ENCODE measurements around the gene EFNA2.
A peak's percentile ranks its signal among the peaks of the same experiment; 100 is the strongest.
"Not testable (repeated sequence)": the region's sequence is repeated elsewhere in the genome, so short reads cannot be mapped to it uniquely, and the experiment has no call there.

EFNA2 gene

DNA sequence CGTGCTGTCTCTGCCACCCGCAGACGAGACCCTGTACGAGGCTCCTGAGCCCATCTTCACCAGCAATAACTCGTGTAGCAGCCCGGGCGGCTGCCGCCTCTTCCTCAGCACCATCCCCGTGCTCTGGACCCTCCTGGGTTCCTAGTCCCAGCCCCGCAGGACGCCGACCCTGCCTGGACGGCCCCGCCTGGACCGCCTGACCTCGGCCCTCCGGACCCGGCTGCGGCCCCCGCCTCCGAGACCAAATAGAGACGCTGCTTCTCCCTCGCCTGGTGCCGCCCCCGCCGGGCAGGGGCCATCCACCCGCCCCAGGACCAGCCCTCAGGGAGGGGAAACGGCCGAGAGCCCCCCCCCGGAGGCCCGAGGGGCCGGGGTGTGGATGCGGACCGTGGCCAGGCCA lies 14.1 kb downstream of the EFNA2 start:
- H4K20me1 ChIP-seq: peaks cover 0 to 11% (median 4%) of the 10 kb centered on the region in 11 experiments; a peak in 5 of 22 replicates
- H3K4me1 ChIP-seq: peaks cover 0 to 19% (median 15%) of the 10 kb centered on the region in 10 experiments; a peak in 17 of 20 replicates
- H3K4me2 ChIP-seq: no peak overlapping the region
- H3K36me3 ChIP-seq: no peaks in the 10 kb centered on the region
- peaks cover 0 to 21% (median 11%) of the 10 kb centered on the region in 11 experiments; a peak in 17 of 22 replicates for H3K27me3 ChIP-seq
- no peaks in the 10 kb centered on the region for H3K9me3 ChIP-seq (replicated peaks in 1 of 11)
- no peak overlapping the region for H3K9ac ChIP-seq
- no peak overlapping the region for H3K27ac ChIP-seq
- no peak overlapping the region for H3K4me3 ChIP-seq
- TF ChIP-seq Cebpa-rat (IDR thresholded peaks at IDR 0.05): no peak

- Histone ChIP-seq H3K4me2 (no peak overlapping the region), H3K4me1 (peaks cover 0 to 12% (median 7%) of the 10 kb centered on the region in 10 experiments; a peak in 13 of 20 replicates), H3K4me3 (no peak overlapping the region), H3K27me3 (peaks cover 0 to 12% (median 5%) of the 10 kb centered on the region in 11 experiments; a peak in 9 of 22 replicates), H3K27ac (no peak overlapping the region), H3K9me3 (replicated peaks in 1 of 11) (no peaks in the 10 kb centered on the region), H4K20me1 (peaks cover 0 to 11% (median 0%) of the 10 kb centered on the region in 11 experiments; a peak in 3 of 22 replicates), H3K36me3 (no peaks in the 10 kb centered on the region), H3K9ac (no peak overlapping the region)
- no peak for TF ChIP-seq Cebpa-rat (IDR thresholded peaks at IDR 0.05)
Observed at GRCh38 chr19:1300744-1301490, 15.2 kb downstream of the EFNA2 start.

GRCh38 chr19:1302533-1303239 lies 17.0 kb downstream of the EFNA2 start:
- Histone ChIP-seq H4K20me1 (no peaks in the 10 kb centered on the region; a peak in 1 of 22 replicates), H3K4me3 (no peak overlapping the region), H3K4me2 (no peak overlapping the region), H3K9ac (0 out of 22 replicates have a peak overlapping the region, but pooled peaks of 1 of the 11 experiments have one; percentile 26), H3K4me1 (peaks cover 0 to 10% (median 0%) of the 10 kb centered on the region in 10 experiments; a peak in 6 of 20 replicates), H3K27me3 (no peaks in the 10 kb centered on the region), H3K9me3 (replicated peaks in 1 of 11) (no peaks in the 10 kb centered on the region), H3K36me3 (no peaks in the 10 kb centered on the region), H3K27ac (no peak overlapping the region)
- TF ChIP-seq Cebpa-rat (IDR thresholded peaks at IDR 0.05): no peak

GRCh38 chr19:1304197-1304924 lies 18.7 kb downstream of the EFNA2 start:
- H3K36me3 ChIP-seq: no peaks in the 10 kb centered on the region

DNA sequence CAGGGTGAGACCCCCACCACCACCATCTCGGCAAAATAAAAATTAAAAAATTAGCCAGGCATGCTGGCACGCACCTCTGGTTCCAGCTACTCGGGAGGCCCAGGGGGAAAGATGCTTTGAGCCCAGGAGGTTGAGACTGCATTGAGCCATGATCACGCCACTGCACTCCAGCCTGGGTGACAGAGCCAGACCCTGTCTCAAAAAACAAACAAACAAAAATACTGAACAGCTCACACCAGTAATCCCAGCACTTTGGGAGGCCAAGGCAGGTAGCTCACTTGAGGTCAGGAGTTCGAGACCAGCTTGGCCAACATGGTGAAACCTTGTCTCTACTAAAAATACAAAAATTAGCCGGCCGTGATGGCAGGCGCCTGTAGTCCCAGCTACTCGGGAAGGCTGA lies 19.7 kb downstream of the EFNA2 start:
- not testable (repeated sequence) for H4K20me1 ChIP-seq; H3K9ac ChIP-seq; H3K9me3 ChIP-seq (replicated peaks in 1 of 11); H3K4me3 ChIP-seq; H3K36me3 ChIP-seq; H3K27ac ChIP-seq; H3K27me3 ChIP-seq
- H3K4me1 ChIP-seq: peaks cover 0 to 27% (median 15%) of the 10 kb centered on the region in 10 experiments; a peak in 14 of 20 replicates
- H3K4me2 ChIP-seq: peak overlapping the region in 1 of 11 experiments; percentile 3; a peak in 1 of 22 replicates

More at GRCh38 chr19:1304197-1304924, 18.7 kb downstream of the EFNA2 start:
- H3K27ac ChIP-seq: no peak overlapping the region
- TF ChIP-seq Cebpa-rat (IDR thresholded peaks at IDR 0.05): no peak
- H3K4me2 ChIP-seq: no peak overlapping the region
- H3K4me1 ChIP-seq: peaks cover 0 to 21% (median 10%) of the 10 kb centered on the region in 10 experiments; a peak in 14 of 20 replicates
- no peak overlapping the region for H3K4me3 ChIP-seq
- no peaks in the 10 kb centered on the region for H3K27me3 ChIP-seq
- H3K9ac ChIP-seq: no peak overlapping the region
- H3K9me3 ChIP-seq (replicated peaks in 1 of 11): no peaks in the 10 kb centered on the region
- no peaks in the 10 kb centered on the region; a peak in 2 of 22 replicates for H4K20me1 ChIP-seq

- H3K27ac ChIP-seq: no peak overlapping the region
- no peaks in the 10 kb centered on the region for H3K9me3 ChIP-seq (replicated peaks in 1 of 11)
- H4K20me1 ChIP-seq: peaks cover 0 to 11% (median 0%) of the 10 kb centered on the region in 11 experiments; a peak in 4 of 22 replicates
- no peak overlapping the region for H3K9ac ChIP-seq
- no peak overlapping the region for H3K4me3 ChIP-seq
- peaks cover 8 to 46% (median 32%) of the 10 kb centered on the region in 10 experiments; a peak in 19 of 20 replicates for H3K4me1 ChIP-seq
- H3K4me2 ChIP-seq: no peak overlapping the region
- no peak for TF ChIP-seq Cebpa-rat (IDR thresholded peaks at IDR 0.05)
- peaks cover 0 to 21% (median 0%) of the 10 kb centered on the region in 11 experiments; a peak in 9 of 22 replicates for H3K27me3 ChIP-seq
- H3K36me3 ChIP-seq: no peaks in the 10 kb centered on the region
Observed at GRCh38 chr19:1307320-1307719, 21.6 kb downstream of the EFNA2 start.

DNA sequence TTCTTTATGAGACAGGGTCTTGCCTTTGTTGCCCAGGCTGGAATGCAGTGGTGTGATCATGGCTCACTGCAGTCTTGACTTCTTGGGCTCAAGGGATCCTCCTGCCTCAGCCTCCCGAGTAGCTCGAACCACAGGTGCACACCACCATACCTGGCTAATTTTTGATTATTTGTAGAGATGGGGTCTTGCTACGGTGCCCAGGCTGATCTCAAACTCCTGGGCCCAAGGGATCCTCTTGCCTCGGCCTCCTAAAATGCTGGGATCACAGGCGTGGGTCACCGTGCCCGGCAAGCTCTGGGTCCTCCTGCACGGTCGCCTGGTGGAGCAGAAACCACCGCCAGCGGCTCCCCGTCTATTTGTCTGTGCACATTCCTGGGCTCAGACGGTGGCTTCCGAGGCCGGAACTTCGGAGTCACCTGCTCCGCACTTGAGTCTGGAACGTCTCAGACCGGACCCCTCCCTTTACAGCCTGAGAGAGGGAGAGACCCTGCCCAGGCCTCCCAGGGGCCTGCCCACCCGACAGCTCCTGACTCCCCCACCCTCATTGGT lies 22.2 kb downstream of the EFNA2 start:
- peaks cover 0 to 26% (median under 1%) of the 10 kb centered on the region in 11 experiments; a peak in 10 of 22 replicates for H3K27me3 ChIP-seq
- H3K9ac ChIP-seq: no peak overlapping the region
- H3K4me3 ChIP-seq: no peak overlapping the region
- H3K36me3 ChIP-seq: no peaks in the 10 kb centered on the region
- no peak overlapping the region for H3K27ac ChIP-seq
- TF ChIP-seq Cebpa-rat (IDR thresholded peaks at IDR 0.05): no peak
- no peak overlapping the region for H3K4me2 ChIP-seq
- H3K4me1 ChIP-seq: peaks cover 8 to 51% (median 36%) of the 10 kb centered on the region in 10 experiments
- H3K9me3 ChIP-seq (replicated peaks in 1 of 11): no peaks in the 10 kb centered on the region
- peaks cover 0 to 14% (median under 1%) of the 10 kb centered on the region in 11 experiments; a peak in 9 of 22 replicates for H4K20me1 ChIP-seq

GRCh38 chr19:1308718-1309117 lies 23.0 kb downstream of the EFNA2 start:
- peaks cover 0 to 23% (median 9%) of the 10 kb centered on the region in 11 experiments; a peak in 14 of 22 replicates for H4K20me1 ChIP-seq
- no peaks in the 10 kb centered on the region for H3K36me3 ChIP-seq
- peaks cover 0 to 34% (median 9%) of the 10 kb centered on the region in 11 experiments; a peak in 12 of 22 replicates for H3K27me3 ChIP-seq
- H3K9ac ChIP-seq: 0 out of 22 replicates have a peak overlapping the region, but pooled peaks of 2 of the 11 experiments have one; percentile 4 to 18
- no peaks in the 10 kb centered on the region for H3K9me3 ChIP-seq (replicated peaks in 1 of 11)
- H3K4me2 ChIP-seq: peak overlapping the region in 7 of 11 experiments; percentile 9 to 56 (median 44); a peak in 12 of 22 replicates
- no peak overlapping the region for H3K4me3 ChIP-seq
- no peak for TF ChIP-seq Cebpa-rat (IDR thresholded peaks at IDR 0.05)
- H3K4me1 ChIP-seq: peaks cover 17 to 60% (median 45%) of the 10 kb centered on the region in 10 experiments
- no peak overlapping the region for H3K27ac ChIP-seq
